ENCODE measurements around the gene CACNA1I.

The CACNA1I gene

DNA sequence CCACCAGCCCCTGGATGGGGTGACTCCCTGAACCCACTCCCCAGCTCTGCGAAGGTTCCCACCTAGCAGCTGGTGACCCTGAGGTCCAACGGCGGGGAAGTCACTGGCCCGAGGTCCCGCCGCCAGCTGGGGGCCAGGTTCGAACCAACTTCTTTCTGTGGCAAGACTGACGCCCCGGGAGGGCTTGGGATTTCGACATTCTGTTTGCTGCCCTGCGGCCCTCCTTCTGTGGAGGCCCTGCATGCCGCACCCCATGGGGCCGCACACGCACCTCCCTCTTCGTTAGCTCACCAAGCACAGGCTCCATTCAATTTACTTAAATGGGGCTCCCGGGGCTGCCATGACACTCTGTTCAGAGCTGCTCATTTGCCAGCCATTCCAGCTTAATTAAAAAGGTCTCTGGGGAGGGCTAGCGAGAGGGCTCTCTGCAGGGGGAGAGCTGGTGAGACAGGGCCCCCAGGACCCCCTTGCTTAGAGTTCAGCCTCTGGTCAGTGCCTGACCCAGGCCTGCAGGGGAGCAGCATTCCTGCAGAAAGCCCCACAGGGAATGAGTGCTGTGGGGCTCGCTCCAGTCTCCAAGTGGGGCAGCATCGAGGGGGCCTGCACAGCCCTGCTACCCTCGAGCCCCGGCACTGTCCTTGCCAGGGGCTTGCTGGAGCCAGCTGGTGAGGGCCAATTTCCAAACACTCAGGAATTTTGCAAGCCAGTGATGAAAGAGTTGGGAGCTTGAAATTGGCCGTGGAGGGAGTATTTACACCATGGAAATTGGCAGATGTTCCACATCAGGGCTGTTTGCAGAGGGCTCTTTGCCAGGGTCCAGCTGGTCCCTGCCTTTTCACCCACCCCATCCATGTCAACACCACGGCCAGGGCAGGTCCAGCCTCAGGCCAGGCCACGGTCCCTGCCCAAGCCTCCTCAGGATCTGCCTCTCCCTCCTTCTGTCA, 80.8 kb downstream of the CACNA1I start:
- no peak for DNase-seq (ENCODE audit: low read depth)

DNA sequence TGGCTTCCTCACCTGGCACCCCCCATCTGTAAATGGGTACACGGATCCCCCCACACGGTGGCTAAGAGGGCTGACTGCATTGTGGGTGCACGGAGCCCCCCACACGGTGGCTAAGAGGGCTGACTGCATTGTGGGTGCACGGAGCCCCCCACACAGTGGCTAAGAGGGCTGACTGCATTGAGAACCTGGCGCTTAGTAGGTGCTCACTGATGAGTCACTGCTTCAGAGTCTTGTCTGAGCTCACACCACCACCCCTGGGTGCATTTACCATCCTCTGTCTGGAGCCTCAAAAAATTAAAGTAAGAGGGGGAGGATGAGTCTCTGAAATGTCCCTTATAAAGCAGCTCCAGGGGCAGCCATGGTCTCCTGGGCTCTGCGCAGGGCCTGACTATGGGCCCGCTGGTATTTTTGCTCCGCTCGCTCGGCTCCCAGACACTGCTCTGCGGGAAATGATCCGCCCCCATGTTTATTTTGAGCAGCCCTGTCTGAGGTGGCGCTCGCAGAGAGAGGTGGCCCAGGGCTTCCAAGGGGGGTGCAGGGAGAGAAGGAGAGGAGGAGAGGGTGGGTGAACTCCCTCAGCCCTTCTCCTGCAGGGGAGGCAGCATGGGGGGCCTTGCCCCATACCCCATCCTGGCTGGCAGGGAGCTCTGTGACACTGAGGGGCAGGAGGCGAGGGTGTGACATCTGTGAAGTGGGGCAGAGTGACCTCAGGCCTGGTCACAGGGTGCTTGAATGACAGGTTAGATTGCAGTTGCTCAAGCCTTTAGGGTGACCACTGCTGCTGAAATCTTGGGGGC, 82.6 kb downstream of the CACNA1I start:
- DNase-seq (ENCODE audit: low read depth), result no peak

DNA sequence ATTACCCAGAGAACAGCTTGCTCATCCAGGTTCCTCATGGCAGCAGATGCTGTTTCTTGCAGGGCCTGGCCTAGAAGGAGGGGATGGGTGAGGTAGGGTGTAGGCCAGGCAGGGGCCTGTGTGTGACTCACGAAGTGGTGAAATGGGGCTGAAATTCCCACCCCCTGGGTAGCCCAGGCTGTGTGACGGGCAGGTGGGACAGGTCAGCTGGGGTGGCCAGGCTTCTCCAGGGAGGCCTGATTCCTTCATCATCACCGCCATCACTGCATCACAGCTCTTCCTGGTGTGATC, 83.2 kb downstream of the CACNA1I start:
- no peak for DNase-seq (ENCODE audit: low read depth)

DNA sequence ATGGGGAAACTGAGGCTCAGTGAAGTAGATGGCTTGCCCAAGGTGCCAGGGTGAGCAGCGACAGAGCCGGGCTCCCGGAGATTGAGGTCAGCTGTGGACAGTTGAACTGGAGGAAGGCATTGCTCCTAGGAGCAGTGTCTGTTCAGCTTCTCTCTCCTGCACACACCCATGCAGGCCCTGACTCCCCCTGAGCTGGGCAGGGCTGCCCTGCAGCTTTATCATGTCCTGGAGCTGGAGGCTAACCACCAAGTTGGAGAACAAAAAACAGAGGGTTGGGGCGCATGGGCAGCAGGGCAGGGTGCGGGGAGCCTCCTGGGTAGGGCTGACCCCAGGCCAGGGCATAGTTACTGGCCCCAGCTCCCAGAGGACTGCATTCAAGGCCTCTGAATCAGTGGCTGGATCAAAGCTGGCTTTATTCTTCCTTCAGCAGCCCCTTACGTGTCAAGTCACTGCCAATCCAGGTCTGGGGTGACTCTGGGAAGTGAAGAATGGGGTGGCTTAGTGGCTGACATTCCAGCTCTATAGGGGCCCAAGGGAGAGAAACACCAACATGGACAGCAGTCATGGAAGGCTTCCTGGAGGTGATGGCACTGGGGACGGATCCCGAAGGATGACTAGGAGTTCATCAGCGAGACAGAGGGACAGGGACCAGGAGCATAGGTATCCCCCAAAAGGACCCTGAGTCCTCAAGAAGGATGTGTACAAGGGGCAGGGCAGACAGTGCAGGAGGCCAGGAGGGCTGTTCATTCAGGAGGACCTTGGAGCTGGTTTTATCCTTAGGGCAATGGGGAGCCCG, 83.8 kb downstream of the CACNA1I start:
- no peak for DNase-seq (ENCODE audit: low read depth)

DNA sequence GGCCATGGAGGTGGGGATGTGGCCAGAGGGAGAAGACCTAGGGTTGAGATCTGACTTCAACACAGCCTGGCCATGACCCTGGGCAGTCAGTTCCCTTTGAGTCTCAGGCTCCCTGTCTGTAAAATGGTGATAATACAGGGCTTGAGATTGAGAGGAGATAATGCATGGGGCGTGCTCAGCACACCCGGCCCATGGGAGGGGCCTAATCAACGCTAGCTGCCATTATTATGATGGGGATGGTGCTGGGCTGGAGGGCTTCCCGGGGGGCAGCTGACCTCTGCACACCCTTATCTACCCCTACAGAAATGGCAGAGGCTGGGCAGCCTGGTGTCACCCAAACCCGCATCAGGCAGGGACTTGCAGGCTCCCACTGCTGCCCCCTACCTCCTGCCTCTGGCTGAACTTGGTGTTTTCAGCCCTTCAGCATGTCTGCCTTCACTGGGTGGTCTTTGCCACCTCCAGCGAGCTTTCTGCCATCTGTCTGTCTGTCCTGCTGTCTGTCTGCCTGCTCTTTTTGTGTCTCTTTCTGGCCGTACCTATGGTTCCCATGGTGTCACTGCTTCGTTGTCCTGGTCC, 84.5 kb downstream of the CACNA1I start:
- DNase-seq (ENCODE audit: low read depth), result no peak

DNA sequence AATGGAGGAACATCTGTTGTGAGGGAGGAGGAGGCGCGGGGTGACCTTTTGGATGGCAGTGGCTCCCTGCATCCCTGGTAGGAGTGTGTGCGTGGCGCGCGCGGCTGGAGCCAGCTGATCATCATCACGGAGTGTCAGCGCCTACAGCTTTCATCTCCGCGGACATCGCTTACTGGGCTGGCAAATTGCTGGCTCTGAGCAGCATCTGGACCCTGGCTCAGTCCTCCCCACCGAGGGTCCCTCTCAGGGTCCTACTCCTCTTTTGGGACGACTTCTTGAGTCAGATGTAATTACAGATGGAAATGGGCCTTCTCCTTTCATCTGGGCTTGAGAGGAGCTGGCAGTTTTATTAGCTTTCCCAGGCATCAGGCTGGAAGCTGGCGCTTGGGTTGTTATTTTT, 85.3 kb downstream of the CACNA1I start:
- DNase-seq (ENCODE audit: low read depth), result no peak

DNA sequence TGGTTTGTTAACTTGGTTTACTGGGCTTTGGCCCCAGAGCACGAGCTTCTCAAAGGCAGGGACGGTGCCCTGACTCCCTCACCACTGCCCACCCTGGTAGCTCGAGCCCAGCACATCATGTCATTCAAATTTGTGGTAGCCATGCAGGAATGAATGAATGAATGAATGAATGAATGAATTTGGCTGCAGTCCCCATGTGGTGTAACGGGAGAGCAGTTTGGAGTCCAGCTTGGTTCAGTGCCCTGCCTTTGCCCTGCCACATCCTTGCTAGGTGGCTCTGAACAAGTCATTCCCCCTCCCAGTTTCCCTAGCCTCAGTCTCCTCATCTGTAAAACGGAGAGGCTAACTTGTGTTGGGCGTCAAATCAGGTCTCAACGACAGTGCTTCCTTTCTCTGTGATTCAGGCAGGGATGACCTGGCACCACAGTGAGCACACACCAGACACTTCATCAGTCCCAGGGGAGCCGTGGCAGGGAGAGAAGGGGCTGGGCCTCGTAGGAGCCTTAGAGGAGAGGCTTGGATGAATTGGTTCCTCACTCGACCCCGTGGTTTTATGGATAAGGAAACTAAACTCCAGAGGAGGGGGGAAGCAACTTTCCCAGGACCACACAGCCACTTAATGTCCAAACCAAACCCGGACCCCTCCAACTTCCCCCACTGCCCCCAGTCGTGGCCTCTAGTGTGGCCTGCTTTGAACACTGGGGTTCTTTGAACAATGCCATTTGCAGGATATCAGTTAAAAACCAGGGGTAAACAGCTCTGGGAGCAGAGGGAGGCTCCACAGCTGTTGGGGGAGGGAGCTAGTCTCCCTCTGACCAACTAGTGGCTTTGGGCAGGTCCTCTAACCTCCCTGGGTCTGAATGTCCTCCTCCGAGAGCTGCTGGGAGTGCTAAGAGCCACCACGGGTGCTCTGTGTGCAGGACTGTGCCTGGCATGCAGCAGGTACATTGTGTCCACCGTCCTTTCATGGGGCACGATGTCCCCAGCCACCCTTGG, 86.2 kb downstream of the CACNA1I start:
- DNase-seq (ENCODE audit: low read depth), result no peak

DNA sequence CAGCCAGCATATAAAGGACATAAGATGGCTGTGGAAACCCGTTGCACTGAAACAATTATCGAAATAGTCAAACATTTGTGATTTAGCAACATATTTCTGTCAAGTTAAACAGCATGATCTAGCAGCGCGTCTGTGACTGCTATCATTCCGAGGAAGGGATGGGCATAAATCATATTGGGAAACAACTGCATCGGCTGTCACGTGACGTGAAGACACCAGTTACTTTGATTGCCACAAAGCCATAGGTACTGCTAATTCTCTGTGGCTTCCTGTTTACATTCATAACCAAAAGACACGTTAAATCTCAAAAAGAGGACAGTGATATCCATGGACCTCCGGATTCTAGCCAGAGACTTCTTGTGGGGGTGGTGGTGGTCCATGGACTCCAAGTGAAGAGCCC, 87.8 kb downstream of the CACNA1I start:
- DNase-seq (ENCODE audit: low read depth), result no peak

DNA sequence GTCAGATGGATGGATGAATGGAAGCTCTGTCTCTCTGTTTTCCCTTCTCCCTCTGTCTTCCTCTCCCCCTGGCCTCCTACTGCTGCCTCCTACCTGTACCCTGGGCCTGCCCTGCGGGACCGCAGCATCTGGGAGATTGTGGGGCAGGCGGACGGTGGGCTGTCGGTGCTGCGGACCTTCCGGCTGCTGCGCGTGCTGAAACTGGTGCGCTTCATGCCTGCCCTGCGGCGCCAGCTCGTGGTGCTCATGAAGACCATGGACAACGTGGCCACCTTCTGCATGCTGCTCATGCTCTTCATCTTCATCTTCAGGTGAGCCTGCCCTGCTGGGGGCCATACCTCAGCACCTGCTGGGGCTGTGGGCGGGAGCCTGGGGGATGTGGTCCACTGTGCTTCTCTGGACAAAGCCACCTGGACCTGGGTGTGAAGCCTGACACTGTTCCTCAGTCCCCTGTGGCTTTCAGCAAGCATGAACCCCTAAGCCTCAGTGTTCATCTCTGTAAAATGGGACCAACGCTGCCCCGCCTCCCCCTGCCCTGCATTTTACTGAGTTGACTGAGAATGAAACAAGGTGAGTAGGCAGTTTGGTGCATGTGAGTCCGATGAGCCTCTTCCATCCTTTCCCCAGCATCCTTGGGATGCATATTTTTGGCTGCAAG, 88.4 kb downstream of the CACNA1I start:
- DNase-seq (ENCODE audit: low read depth), result no peak

DNA sequence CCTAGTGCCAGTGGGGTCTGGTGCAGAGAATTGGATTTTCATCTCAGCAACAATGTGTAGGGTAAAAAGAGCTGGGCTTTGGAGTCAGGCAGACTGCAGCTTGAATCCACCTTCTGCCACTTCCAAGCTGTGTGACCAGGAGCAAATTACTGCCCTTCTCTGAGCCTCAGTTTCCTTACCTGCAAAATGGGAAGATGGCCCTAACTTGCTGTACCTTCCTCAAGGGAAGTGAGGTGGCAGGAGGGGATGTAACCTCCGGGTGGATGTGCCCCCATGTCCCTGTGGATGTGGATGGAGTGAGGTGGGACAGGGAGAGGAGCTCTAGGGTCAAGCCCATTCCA, 90.9 kb downstream of the CACNA1I start:
- DNase-seq (ENCODE audit: low read depth), result no peak

DNA sequence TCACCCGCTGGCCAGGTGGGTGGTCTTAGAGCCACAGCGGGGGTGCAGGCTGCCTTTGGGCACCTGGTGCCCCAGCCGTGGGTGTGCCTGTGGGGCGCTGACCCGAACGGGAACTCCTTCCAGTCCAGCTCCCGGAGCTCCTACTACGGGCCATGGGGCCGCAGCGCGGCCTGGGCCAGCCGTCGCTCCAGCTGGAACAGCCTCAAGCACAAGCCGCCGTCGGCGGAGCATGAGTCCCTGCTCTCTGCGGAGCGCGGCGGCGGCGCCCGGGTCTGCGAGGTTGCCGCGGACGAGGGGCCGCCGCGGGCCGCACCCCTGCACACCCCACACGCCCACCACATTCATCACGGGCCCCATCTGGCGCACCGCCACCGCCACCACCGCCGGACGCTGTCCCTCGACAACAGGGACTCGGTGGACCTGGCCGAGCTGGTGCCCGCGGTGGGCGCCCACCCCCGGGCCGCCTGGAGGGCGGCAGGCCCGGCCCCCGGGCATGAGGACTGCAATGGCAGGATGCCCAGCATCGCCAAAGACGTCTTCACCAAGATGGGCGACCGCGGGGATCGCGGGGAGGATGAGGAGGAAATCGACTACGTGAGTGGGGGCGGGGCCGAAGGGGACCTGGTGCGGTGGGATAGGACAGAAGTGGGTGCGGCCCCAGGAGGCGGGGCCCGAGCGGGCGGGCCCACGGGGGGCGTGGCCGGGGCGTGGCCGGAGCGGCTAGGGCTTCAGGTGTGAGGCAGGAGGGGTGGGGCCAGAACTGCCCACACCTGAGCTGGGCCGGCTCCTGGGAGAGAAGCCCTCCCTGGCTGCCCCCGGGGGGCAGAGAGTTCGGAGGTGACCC, 91.5 kb downstream of the CACNA1I start:
- DNase-seq (ENCODE audit: low read depth), result no peak

DNA sequence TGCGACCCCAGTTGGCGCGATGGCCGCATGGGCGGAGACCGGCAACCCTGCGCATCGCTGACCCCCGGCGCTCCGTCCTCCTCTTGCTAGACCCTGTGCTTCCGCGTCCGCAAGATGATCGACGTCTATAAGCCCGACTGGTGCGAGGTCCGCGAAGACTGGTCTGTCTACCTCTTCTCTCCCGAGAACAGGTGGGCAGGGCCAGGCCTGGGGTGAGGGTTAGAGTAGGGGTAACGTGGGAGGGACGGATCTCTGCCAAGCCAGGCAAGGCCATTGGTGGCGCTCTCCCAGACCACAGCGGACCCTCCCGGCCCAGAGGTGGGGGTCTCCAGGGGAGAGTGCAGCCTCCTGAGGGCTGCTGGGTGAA, 92.1 kb downstream of the CACNA1I start:
- no peak for DNase-seq (ENCODE audit: low read depth)

DNA sequence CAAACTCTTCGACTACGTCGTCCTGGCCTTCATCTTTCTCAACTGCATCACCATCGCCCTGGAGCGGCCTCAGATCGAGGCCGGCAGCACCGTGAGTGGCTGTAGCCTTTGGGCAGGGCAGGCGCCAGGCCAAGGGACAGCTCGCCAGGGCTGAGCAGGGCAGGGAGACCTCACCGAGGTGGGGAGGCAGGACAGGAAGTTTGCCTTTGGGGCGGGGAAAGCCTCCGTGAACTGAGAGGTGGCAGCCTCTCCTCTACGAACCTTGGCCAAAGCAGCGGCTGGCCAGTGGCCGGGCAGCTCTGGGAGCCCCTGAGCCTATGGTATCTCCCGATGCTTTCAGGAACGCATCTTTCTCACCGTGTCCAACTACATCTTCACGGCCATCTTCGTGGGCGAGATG, 93.2 kb downstream of the CACNA1I start:
- DNase-seq (ENCODE audit: low read depth), result no peak

DNA sequence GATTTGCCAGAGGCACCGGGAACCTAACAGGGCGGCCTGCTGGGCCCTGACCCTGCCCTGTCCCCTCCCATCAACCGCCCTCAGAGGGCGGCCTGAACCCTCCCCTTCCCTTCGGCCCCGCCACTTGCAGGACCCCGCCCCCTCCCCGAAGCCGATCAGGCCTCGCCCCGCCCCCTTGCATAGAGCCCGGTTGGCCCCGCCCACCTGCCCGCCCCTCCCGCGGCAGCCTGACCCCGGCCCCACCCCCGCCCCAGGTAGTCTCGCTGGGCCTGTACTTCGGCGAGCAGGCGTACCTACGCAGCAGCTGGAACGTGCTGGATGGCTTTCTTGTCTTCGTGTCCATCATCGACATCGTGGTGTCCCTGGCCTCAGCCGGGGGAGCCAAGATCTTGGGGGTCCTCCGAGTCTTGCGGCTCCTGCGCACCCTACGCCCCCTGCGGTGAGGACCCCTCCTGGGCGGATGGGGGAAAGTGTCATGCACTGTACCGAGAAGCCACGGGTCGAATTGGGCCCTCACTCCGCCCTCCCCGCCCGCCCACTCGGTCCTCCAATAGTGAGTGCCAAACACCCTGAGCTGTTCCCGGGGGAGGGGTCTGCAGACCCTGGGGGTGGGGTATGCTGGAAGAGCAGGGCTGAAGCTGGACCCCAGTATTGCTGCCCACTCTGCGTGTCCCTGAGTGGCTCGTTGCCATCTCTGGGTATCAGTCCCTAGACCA, 94.1 kb downstream of the CACNA1I start:
- DNase-seq (ENCODE audit: low read depth), result no peak

DNA sequence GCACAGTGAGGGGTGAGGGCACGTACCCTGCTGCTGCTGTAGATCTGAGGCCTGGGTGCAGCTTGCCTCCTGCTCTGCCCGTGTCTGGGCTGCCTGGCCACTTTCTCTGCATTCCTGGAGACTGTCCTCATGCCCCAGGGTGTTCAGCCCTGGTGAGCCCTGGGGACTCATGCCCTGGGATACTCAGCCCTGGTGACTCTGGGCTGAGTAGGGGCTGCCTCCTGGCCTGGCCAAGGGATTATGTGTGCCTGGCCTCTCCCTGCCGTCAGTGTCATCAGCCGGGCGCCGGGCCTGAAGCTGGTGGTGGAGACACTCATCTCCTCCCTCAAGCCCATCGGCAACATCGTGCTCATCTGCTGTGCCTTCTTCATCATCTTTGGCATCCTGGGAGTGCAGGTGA, 94.7 kb downstream of the CACNA1I start:
- DNase-seq (ENCODE audit: low read depth), result no peak

DNA sequence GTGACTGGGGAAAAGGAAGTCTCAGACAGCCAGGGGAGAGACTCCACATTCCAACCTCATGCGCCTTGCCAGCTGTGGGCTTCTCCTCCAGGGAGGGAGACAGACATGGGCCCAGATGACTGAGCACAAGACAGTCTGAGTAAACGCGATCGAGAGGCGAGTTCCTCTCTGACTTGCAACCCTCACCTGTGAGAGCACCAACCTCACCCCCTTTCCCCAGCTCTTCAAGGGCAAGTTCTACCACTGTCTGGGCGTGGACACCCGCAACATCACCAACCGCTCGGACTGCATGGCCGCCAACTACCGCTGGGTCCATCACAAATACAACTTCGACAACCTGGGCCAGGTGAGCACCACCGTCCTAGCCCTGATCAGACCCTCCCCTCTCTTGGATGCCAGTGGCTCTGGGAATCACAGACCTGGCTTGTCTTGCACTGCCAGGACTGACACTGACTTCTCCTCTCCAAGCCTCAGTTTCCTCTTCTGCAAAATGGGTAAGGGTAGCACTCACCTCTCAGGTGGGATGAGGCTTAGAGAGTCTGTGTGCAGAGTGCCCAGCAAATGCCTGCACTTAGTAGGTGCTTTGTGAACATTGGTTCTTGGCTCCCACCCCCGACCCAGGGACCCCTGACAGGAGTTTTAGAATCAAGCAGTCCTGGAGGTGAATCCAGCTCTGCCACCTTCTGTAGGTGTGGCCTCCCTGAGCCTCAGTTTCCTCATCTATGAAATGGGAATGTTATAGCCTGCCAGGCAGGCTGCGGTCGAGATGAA, 95.3 kb downstream of the CACNA1I start:
- no peak for DNase-seq (ENCODE audit: low read depth)

DNA sequence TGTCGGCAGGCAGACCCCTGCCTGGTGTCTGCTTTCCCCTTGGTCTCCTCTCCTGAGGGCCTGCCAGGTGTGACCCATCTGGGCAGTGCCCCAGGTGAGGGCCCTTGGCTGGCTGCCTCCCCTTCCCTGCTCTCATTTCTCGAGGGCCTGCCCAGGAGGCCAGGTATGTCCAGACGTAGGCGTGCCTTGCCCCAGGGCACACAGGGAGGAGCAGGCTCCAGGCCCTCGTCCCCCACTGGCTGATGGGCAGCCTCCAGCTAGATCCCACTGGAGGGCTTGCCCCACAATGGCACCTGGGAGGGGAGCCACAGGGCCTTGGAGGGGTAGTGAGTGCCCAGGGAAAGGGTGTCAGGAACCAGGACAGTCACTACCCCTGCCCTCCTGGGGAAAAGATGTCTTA, 95.9 kb downstream of the CACNA1I start:
- no peak for DNase-seq (ENCODE audit: low read depth)

DNA sequence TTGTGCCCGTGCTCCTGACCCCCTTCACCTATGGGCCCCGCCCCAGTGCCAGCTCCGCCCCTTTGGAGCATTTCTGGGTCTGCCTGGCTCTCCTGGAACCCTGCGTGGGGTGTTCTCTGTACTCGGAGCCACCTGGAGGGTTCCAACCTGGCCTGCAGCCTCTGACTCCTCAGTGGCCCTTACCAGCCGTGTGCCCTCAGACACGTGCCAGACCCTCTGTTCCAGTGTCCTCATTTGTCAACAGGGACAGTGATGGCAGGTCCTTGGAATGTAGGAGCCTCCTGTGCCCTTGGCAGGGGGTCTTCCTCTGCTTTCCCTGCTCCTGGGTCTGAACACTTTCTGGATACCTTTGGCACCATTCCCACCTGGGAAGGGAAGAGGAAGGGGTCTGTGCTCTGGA, 96.4 kb downstream of the CACNA1I start:
- no peak for DNase-seq (ENCODE audit: low read depth)
